Measurements from ENCODE around the gene PARD3B.
A peak's percentile ranks its signal among the peaks of the same experiment; 100 is the strongest.
"Not testable (repeated sequence)": the region's sequence is repeated elsewhere in the genome, so short reads cannot be mapped to it uniquely, and the experiment has no call there.

Gene PARD3B

GRCh38 chr2:205170399-205170798 lies 625.1 kb downstream of the PARD3B start:
- DNase-seq, result no peak

- no peak for DNase-seq
These were observed 626.1 kb downstream of the PARD3B start for GRCh38 chr2:205171261-205171940.

GRCh38 chr2:205175831-205176230 lies 630.6 kb downstream of the PARD3B start:
- no peak for DNase-seq

GRCh38 chr2:205176546-205176945 lies 631.3 kb downstream of the PARD3B start:
- peak; percentile 32 for DNase-seq

GRCh38 chr2:205177546-205177945 lies 632.3 kb downstream of the PARD3B start:
- peak; percentile 64 for DNase-seq

- DNase-seq, result no peak
These were observed 635.5 kb downstream of the PARD3B start for GRCh38 chr2:205180730-205181129.

GRCh38 chr2:205187731-205188130 lies 642.5 kb downstream of the PARD3B start:
- DNase-seq, result peak; percentile 31

- DNase-seq, result peak; percentile 87
These were observed 643.2 kb downstream of the PARD3B start for GRCh38 chr2:205188239-205189138.

- DNase-seq, result no peak
These were observed 644.0 kb downstream of the PARD3B start for GRCh38 chr2:205189301-205189700.

- DNase-seq, result no peak
These were observed 645.3 kb downstream of the PARD3B start for GRCh38 chr2:205190528-205190927.

- no peak for DNase-seq
These were observed 648.0 kb downstream of the PARD3B start for GRCh38 chr2:205193125-205193835.

- no peak for DNase-seq
These were observed 648.6 kb downstream of the PARD3B start for GRCh38 chr2:205193836-205194228.

GRCh38 chr2:205197468-205198139 lies 652.3 kb downstream of the PARD3B start:
- no peak for DNase-seq

GRCh38 chr2:205198140-205198525 lies 652.9 kb downstream of the PARD3B start:
- peak; percentile 85 for DNase-seq

GRCh38 chr2:205199165-205199850 lies 654.0 kb downstream of the PARD3B start:
- no peak for DNase-seq

- no peak for DNase-seq
These were observed 665.2 kb downstream of the PARD3B start for GRCh38 chr2:205210494-205210893.

- no peak for DNase-seq
These were observed 667.1 kb downstream of the PARD3B start for GRCh38 chr2:205212357-205212756.

- DNase-seq, result no peak
These were observed 670.8 kb downstream of the PARD3B start for GRCh38 chr2:205216092-205216491.

GRCh38 chr2:205216580-205216979 lies 671.3 kb downstream of the PARD3B start:
- no peak for DNase-seq

- DNase-seq, result no peak
These were observed 671.7 kb downstream of the PARD3B start for GRCh38 chr2:205217004-205217403.

GRCh38 chr2:205218056-205218455 lies 672.8 kb downstream of the PARD3B start:
- DNase-seq, result peak; percentile 54

GRCh38 chr2:205218816-205219215 lies 673.5 kb downstream of the PARD3B start:
- not testable (repeated sequence) for DNase-seq

Data from fibroblast of skin of right quadriceps (primary cell).